PFSK-1 (cell line): ENCODE data around the gene ZDHHC24.

Experiments
- FOXP2 ChIP-seq: optimal IDR thresholded peaks from 2 replicates; pipeline ENCODE3; 2011; ENCODE audit warnings: borderline replicate concordance, control low read depth, inconsistent platforms; ENCODE audit not compliant: insufficient read depth; ENCODE audit errors: extremely low read length, extremely low read depth
- POLR2AphosphoS5 ChIP-seq: IDR thresholded peaks from 2 replicates; pipeline ENCODE4 v1.6.1; 2012; ENCODE audit warnings: low read depth, mild to moderate bottlenecking, control low read depth, low read length, moderate library complexity
- SIN3A ChIP-seq: IDR thresholded peaks from 2 replicates; pipeline ENCODE4 v1.6.1; 2012; ENCODE audit warnings: mild to moderate bottlenecking, low read length, moderate library complexity, borderline replicate concordance; ENCODE audit not compliant: insufficient read depth
- TAF1 ChIP-seq: IDR thresholded peaks from 2 replicates; pipeline ENCODE4 v1.6.1; 2012; ENCODE audit warnings: low read length, control low read depth, borderline replicate concordance; ENCODE audit not compliant: insufficient read depth
- TF ChIP-seq, protein P1 (sequence below), 2 experiments: IDR thresholded peaks; 2 replicates each; pipeline versions ENCODE4 v1.6.1 to v1.8.0; 2011 to 2012; ENCODE audit warnings: low read depth in 2 of 2, low read length in 2 of 2, control low read depth in 1 of 2, inconsistent platforms in 1 of 2, mild to moderate bottlenecking in 1 of 2, moderate library complexity in 1 of 2; ENCODE audit not compliant: insufficient read depth in 1 of 2

GRCh38 chr11:66569076-66569475, 23.2 kb upstream of the ZDHHC24 start:
- TF ChIP-seq, protein P1, sequence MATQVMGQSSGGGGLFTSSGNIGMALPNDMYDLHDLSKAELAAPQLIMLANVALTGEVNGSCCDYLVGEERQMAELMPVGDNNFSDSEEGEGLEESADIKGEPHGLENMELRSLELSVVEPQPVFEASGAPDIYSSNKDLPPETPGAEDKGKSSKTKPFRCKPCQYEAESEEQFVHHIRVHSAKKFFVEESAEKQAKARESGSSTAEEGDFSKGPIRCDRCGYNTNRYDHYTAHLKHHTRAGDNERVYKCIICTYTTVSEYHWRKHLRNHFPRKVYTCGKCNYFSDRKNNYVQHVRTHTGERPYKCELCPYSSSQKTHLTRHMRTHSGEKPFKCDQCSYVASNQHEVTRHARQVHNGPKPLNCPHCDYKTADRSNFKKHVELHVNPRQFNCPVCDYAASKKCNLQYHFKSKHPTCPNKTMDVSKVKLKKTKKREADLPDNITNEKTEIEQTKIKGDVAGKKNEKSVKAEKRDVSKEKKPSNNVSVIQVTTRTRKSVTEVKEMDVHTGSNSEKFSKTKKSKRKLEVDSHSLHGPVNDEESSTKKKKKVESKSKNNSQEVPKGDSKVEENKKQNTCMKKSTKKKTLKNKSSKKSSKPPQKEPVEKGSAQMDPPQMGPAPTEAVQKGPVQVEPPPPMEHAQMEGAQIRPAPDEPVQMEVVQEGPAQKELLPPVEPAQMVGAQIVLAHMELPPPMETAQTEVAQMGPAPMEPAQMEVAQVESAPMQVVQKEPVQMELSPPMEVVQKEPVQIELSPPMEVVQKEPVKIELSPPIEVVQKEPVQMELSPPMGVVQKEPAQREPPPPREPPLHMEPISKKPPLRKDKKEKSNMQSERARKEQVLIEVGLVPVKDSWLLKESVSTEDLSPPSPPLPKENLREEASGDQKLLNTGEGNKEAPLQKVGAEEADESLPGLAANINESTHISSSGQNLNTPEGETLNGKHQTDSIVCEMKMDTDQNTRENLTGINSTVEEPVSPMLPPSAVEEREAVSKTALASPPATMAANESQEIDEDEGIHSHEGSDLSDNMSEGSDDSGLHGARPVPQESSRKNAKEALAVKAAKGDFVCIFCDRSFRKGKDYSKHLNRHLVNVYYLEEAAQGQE (IDR thresholded peaks at IDR 0.05; ENCODE audit: insufficient read depth in 1 of 2, low read depth in 2 of 2, low read length in 2 of 2) = no peak
- TF ChIP-seq POLR2AphosphoS5 (no peak), TAF1 (no peak), SIN3A (no peak), FOXP2 (no peak)
